ENCODE measurements around the gene CCDC141.

DNA sequence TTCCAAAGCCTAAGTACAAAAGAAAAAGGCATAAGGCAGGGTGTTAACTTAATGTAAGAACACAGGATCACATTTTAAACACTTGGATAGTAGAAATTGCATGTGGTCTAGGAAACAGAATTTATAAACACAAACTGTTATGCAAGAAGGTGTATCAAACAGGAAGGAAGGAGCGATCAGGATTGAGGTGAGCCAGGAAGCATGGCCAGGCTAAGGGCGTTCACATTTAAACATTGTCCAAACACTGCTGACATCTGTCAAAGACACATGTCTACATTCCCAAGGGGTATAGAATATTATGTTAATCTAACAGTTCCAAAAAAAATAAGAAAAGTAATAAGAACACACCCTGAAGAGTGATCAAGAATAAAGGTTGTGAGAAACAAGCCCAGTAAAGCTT lies 71.3 kb downstream of the CCDC141 start:
- TF ChIP-seq POLR2A (IDR thresholded peaks at IDR 0.05): no peak
- TF ChIP-seq, protein P1, sequence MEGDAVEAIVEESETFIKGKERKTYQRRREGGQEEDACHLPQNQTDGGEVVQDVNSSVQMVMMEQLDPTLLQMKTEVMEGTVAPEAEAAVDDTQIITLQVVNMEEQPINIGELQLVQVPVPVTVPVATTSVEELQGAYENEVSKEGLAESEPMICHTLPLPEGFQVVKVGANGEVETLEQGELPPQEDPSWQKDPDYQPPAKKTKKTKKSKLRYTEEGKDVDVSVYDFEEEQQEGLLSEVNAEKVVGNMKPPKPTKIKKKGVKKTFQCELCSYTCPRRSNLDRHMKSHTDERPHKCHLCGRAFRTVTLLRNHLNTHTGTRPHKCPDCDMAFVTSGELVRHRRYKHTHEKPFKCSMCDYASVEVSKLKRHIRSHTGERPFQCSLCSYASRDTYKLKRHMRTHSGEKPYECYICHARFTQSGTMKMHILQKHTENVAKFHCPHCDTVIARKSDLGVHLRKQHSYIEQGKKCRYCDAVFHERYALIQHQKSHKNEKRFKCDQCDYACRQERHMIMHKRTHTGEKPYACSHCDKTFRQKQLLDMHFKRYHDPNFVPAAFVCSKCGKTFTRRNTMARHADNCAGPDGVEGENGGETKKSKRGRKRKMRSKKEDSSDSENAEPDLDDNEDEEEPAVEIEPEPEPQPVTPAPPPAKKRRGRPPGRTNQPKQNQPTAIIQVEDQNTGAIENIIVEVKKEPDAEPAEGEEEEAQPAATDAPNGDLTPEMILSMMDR (IDR thresholded peaks at IDR 0.05): no peak

Measured in Peyer's patch (tissue), 4 donors.